Lower lobe of right lung (tissue), 2 donors: Measurements from ENCODE around the gene PDXP. TPM values are rescaled to one million over a fixed set of nuclear protein-coding genes. Genes with fewer than 3 reads are reported as not detected.

Source experiments
- ATAC-seq, 2 donors: fragments of 200-7000 bp; cut with Tn5 transposase; one replicate each; pipeline ENCODE4 v1.9.1; 2020 to 2022; ENCODE audit warnings: mild to moderate bottlenecking in 2 of 2, moderate library complexity in 2 of 2
- DNase-seq: peaks from one replicate; pipeline ENCODE4 v3.0.0-alpha.2; 2020
- H3K27ac ChIP-seq: fragments of 200-600 bp; one replicate; pipeline ENCODE4 v1.8.0; 2022
- H3K27me3 ChIP-seq: fragments of 200-600 bp; one replicate; pipeline ENCODE4 v1.8.0; 2022; ENCODE audit warnings: low read depth
- H3K36me3 ChIP-seq: fragments of 200-600 bp; one replicate; pipeline ENCODE4 v1.8.0; 2022; ENCODE audit warnings: mild to moderate bottlenecking
- H3K4me1 ChIP-seq: fragments of 200-600 bp; one replicate; pipeline ENCODE4 v1.8.0; 2022
- H3K4me3 ChIP-seq: fragments of 200-600 bp; one replicate; pipeline ENCODE4 v1.8.0; 2022; ENCODE audit warnings: mild to moderate bottlenecking
- H3K9me3 ChIP-seq: fragments of 200-600 bp; one replicate; pipeline ENCODE4 v1.8.0; 2022
- CTCF ChIP-seq: fragments of 200-600 bp; IDR thresholded peaks from one replicate; pipeline ENCODE4 v1.8.0; 2022; ENCODE audit warnings: antibody characterized with exemption, mild to moderate bottlenecking
- intact Hi-C: fragments of 100-400 bp; cut with DNase I; formaldehyde crosslinking; loops from one replicate; pipeline ENCODE4 v1.11.0; 2022
- total RNA-seq: library from RNA; stranded (reverse); fragmentation: NEBNext Ultra II Directional; extraction: Animal tissue kit (Norgen Biotek cat#: 25700); gene quantifications from one replicate; pipeline ENCODE4 v1.2.1, GENCODE V29; 2021
- donor health status: DM: no; HTN: yes; CAD: no; lungs with severe emphysema.

PDXP gene
- total RNA-seq, 1 donor from 2014 or later = 3.9 TPM

- H3K4me1 ChIP-seq = peaks cover 4% of the 10 kb centered on the region
- H3K4me3 ChIP-seq = no peak overlapping the region
- H3K27me3 ChIP-seq = no peaks in the 10 kb centered on the region
- H3K36me3 ChIP-seq = no peaks in the 10 kb centered on the region
- DNase-seq (no peak), ATAC-seq (no peak)
- no peaks in the 10 kb centered on the region for H3K9me3 ChIP-seq
- intact Hi-C loops = no loop called here
- TF ChIP-seq CTCF = no peak
- no peak overlapping the region for H3K27ac ChIP-seq
These were observed 55.2 kb downstream of the PDXP start for GRCh38 chr22:37713761-37714160.

GRCh38 chr22:37714634-37715033, 56.1 kb downstream of the PDXP start:
- Histone ChIP-seq H3K27ac (no peak overlapping the region), H3K27me3 (no peaks in the 10 kb centered on the region), H3K4me3 (no peak overlapping the region), H3K9me3 (no peaks in the 10 kb centered on the region), H3K4me1 (no peaks in the 10 kb centered on the region), H3K36me3 (no peaks in the 10 kb centered on the region)
- DNase-seq (no peak), ATAC-seq (no peak)
- intact Hi-C loops = no loop called here
- no peak for TF ChIP-seq CTCF

- no peaks in the 10 kb centered on the region for H3K36me3 ChIP-seq
- intact Hi-C loops = no loop called here
- no peak for ATAC-seq
- no peaks in the 10 kb centered on the region for H3K27me3 ChIP-seq
- H3K9me3 ChIP-seq = no peaks in the 10 kb centered on the region
- H3K4me3 ChIP-seq = no peak overlapping the region
- no peaks in the 10 kb centered on the region for H3K4me1 ChIP-seq
- no peak overlapping the region for H3K27ac ChIP-seq
- no peak for TF ChIP-seq CTCF
- no peak for DNase-seq
These were observed 57.2 kb downstream of the PDXP start for GRCh38 chr22:37715760-37716159.

Other genes with a start within 250 kb of the PDXP start
- gene ELFN2, start 231.2 kb upstream of the PDXP start, total RNA-seq = 0.89 TPM
- gene MFNG, start 172.3 kb upstream of the PDXP start, total RNA-seq = 71.0 TPM
- gene CARD10, start 139.3 kb upstream of the PDXP start, total RNA-seq = 14.9 TPM
- gene CDC42EP1, start 98.2 kb upstream of the PDXP start, total RNA-seq = 46.0 TPM
- gene LGALS2, start 78.6 kb upstream of the PDXP start, total RNA-seq = 1.9 TPM
- 64.8 TPM for gene GGA1, start 49.9 kb upstream of the PDXP start, total RNA-seq
- gene SH3BP1, start 19.1 kb upstream of the PDXP start, total RNA-seq = 34.8 TPM
- gene LGALS1, start 16.9 kb downstream of the PDXP start, total RNA-seq = 425 TPM
- 23.0 TPM for gene NOL12, start 27.6 kb downstream of the PDXP start, total RNA-seq
- gene TRIOBP, start 38.3 kb downstream of the PDXP start, total RNA-seq = 78.8 TPM
- gene GCAT, start 149.2 kb downstream of the PDXP start, total RNA-seq = 7.1 TPM
- not detected for gene GALR3, start 164.7 kb downstream of the PDXP start, total RNA-seq
- gene ANKRD54, start 185.6 kb downstream of the PDXP start, total RNA-seq = 18.3 TPM
- gene EIF3L, start 190.7 kb downstream of the PDXP start, total RNA-seq = 385 TPM
- gene MICALL1, start 247.6 kb downstream of the PDXP start, total RNA-seq = 32.2 TPM